Pulmonary artery endothelial cell (primary cell): ENCODE results near the gene PCCA. TPM values are rescaled to one million over a fixed set of nuclear protein-coding genes. Genes with fewer than 3 reads are reported as not detected.

Experiments
- DNase-seq: peaks from one replicate; pipeline ENCODE4 v3.0.0-alpha.2; 2011; ENCODE audit warnings: low read depth, low spot score
- total RNA-seq: library from RNA; depleted of rRNA; stranded (reverse); fragments of >200 nt; gene quantifications from 2 replicates; pipeline ENCODE4 v1.2.3, GENCODE V29; 2014

Gene PCCA
- total RNA-seq, 1 donor from 2014 or later: 28.6 TPM

DNA sequence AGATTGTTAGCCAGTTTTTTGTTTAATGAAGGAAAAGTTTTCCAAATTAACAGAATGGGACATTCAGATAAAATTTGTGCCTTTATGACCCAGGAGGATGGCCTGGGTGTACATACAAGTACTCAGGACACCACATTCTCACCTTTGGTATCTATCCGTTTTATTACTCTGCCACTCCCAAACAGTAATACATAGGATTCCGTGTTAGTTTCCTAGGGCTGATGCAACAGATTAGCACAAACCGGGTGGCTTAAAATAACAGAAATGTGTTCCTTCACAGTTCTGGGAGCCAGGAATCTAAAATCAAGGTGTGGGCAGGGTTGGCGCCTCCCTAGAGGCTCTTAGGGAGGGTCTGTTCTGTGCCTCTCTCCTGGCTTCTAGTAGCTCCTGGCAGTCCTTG lies 369.8 kb downstream of the PCCA start:
- DNase-seq: no peak

DNA sequence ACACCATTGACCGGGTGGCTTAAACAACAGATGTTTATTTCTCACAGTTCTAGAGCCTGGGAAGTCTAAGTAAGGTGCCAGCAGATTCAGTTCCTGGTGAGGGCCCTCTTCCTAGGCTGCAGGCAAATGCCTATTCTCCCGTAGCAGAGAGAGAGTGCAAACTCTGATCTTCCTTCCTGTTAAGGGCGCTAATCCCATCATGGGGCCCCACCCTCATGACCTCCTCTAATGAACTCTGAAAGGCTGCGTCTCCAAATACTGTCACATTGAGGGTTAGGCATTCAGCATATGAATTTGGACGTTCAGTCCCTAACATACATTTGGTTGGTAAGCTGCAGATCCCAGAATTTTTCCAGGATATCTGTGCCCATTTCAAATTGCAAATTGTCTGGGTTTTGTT lies 370.9 kb downstream of the PCCA start:
- DNase-seq: no peak

DNA sequence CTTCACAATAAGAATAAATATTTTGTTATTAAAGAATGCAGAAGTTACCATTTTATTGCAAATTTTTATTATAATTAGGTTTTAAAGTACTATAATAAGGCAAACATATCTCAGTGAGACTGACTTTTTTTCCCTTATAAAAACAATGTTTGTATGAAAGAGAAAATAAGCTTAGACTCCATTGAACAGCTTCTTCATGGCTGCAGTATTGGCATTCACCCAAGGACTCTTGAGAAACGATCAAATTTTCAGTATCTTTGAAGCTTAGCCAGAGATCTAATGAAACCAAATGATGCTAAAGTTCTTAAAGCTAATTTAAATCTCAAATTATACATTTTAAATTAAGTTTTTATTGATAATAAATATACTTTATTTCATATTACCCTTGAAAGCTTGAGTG lies 371.4 kb downstream of the PCCA start:
- no peak for DNase-seq

DNA sequence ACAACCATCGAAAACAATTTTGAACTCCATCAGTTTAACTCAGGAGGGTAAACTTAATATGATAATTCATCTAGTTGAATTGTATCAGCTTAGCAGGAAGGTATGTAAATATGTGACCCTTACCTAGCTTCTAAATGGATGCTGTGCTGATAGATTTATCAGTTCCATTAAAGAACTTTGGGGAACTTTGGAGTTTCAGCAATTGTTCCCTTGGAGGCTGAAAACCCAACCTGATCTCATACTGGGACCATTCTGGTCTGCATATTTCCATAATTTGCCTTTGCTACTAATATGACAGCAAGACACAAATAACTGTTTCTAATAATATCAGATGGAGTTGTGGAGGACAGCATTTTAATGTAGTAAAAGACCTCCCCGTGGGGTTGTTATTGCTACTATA lies 371.9 kb downstream of the PCCA start:
- no peak for DNase-seq

DNA sequence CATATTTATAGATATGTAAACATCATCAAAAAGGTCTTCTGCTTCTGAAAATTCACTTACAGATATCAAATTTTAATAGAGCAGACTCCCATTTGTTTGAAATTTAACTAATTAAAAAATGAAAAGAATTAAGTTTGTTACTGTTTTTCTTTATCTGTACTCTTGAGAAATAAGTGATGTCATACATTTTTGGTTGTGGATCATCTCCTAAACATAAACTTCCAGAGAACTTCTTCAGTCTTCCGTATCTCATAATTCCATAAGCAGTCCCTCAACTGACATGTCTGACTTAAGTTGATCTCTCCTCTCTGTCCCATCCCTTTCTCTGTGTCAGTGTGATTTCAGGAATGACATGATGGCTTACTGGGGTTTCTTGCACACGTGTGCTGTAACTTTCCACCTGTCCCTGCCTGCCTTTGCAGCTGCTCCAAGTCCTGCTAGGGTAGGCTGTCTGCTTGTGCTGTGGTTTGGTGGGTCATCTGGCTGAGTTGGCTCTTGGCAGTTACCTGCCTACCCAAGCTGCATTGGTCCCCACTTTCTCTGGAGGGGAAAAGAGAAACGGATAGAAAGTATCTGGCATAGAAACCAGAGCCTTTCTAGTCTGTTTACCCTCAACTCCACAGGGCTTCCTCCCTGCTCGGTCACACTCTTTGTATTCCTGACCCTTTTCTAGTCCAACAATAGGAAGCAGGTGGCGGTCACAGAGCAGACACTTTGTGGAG lies 372.6 kb downstream of the PCCA start:
- DNase-seq: no peak

DNA sequence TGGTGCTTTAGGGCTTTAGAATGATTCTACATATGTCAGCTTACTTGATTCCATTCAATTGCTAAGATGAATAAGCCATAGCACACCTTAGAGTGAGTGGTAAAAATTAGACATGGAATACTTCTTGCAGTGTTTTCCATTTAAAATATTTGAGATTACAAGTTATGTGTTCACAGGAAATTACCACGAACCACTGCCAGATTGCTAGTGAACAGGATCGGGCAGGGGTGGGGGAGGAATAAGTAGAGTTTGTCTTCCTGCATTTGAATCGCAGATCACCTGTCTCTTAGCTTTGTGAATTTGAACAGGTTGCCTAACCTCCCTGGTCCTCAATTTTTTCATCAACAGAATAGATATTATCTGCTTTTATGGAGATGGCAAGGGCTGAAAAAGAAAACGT lies 375.1 kb downstream of the PCCA start:
- DNase-seq: no peak

DNA sequence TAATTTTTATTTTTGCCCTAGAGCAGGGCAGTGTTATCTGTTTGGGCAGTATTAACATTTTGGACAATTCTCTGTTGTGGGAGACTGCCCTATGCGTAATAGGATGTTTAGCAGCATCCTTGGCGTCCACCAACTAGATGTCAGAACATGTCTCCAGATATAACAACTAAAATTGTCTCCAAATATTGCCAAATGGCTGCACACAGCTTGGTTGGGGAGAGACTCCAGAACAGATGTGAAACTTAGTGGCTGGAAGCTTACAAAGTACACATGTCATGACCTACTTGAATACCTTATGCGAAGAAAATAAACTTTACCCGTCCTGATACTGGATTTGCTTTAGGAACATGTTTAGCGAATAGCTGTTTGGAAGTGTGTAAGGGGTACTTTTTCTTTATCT lies 376.7 kb downstream of the PCCA start:
- no peak for DNase-seq

DNA sequence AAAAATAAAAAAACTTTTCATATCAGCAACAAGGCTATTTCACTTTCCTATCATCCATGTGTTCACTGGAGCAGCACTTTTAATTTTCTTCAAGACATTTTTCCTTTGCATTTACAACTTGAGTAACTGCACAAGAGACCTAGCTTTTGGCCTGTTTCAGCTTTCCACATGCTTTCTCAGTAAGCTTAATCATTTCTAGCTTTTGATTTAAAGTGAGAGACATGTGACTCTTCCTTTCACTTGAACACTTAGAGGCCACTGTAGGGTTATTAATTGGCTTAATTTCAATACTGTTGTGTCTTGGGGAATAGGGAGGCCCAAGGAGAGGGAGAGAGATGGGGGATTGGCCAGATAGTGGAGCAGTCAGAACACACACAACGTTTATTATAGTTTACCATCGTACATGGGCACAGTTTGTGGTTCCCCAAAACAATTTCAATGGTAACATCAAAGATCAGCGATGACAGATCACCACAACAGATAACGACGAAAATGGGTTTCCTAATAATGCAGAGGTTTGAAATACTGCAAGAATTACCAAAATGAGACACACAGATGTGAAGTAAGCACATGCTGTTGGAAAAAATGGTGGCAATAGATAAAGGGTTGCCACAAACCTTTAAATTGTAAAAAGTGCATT lies 382.1 kb downstream of the PCCA start:
- DNase-seq: no peak

DNA sequence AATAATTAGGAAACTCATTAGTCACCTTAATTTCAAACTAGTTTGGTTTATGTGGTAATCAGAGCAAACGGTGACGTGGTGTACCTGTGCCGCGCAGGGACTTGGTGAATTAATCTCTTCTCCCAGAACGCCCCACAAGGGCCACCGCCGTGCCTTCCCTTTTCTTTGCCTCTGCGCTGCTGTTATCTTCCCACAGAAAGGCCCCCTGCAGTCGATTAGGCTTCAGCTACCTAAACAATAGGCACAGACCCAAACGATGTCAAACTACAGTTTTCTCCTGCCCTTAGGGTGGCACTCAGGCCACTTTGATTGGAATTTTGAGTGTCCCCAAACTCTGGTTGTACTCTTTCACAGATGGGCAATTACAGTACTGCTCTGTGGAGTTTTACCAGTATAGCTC lies 384.2 kb downstream of the PCCA start:
- DNase-seq: no peak

DNA sequence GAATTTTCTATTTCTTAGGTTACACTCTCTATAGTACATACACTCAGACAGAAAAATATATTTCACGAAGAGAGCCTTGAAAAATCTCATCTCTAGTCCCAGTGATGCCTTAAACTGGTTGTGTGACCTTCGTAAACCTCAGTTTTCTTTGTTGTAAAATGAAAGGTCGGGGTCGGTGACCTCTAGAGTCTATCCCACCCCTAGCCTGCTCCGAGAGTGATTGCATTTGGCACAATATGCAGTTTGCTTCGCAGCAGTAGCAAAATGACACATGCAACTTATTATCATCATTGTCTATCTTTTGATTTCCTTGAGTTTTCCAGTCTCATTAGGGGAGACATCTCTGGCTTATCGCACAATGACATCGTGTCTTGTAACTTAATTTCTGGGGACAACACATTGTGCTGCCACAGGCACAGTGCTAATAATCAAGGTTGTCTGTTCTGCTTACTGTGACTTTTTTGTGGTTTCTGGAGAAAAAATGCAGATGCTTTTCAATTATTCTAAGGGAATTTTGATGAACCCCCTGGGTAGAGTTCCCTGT lies 384.7 kb downstream of the PCCA start:
- no peak for DNase-seq

DNA sequence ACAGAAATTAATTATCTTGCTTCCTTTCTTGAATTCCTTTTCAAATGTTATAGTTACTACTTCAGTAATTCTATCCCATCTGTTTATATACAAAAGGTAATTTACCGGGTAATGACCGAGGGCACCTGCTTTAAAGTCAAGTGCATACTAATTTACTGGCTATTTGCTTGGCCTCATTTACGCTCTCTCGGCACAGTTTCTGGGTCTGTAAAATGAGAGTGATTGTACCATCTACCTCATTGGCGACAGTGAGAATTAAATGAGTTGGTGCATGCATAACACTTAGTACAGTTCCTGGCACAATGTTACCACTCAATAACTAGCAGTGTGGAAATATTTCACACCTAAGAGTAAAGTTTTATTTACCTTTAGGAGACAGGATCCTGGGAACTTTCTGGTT lies 388.1 kb downstream of the PCCA start:
- no peak for DNase-seq

DNA sequence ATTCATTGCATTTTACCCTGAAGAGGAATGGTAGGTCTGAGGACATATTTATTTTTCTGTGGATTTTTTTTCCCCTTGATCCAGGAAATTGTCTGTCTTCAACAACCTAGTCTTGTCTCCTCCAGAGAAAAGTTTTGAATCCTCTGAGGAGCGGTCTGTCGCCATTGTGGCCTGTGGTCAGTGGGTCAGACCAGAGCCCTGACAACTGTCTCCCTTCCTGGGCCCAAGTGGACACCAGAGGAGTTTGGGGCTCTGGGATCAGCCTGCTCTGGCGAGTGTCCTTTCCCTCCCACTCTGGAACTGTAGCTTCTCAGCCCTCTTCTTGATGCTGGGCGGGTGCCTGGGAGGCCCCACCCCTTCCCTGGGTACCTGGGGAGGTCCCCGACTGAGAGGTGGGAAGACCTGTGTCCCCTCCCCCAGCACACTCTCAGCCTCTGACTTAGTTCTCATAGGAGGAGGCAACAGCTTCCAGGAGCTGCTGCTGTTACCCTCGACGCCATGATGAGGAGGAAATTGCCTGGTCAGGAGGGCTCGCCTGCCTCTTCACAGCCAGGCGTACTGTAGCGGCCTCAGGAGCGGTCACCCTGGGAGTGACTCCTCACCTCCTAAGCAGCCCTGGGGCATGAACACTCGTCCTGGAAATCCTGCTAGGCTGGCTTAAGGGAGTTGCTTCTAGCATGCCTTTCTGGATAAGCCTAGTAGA lies 389.4 kb downstream of the PCCA start:
- no peak for DNase-seq

DNA sequence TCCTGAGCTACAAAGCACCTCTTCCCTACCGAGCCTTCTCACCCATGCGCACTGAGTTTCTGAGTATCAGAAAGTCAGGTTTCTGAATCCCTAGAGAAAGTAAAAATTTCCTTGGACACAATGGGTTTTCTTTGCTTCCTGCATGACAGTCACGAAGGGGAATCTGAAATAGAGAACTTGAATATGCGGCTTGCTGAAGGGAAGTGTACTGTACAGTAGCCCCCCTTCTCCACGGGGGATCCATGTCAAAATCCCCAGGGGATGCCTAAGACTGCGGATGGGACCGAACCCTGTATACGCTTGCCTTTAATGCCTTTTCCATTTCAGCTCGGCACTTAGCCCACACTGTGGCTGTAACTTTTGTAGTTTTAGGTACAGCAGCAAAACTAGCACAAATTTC lies 391.8 kb downstream of the PCCA start:
- no peak for DNase-seq

DNA sequence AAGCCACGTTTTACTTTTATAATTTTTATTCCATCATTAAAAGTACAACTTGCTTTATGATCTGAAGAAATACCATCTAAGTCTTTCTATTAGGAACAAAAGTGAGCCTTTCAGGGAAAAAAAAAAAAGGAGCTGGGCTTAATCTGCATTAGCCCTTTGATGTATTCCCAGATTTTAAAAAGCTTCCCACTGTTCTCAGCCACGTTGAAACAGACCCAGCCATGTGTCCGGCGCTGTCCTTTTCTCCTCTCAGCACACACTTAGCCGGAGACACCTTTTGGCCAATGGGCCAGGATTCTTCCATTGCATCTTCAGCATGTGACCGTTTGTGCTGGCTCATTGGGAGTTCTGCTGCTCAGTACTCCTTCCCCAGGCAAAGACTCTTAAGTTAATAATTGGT lies 394.2 kb downstream of the PCCA start:
- no peak for DNase-seq

DNA sequence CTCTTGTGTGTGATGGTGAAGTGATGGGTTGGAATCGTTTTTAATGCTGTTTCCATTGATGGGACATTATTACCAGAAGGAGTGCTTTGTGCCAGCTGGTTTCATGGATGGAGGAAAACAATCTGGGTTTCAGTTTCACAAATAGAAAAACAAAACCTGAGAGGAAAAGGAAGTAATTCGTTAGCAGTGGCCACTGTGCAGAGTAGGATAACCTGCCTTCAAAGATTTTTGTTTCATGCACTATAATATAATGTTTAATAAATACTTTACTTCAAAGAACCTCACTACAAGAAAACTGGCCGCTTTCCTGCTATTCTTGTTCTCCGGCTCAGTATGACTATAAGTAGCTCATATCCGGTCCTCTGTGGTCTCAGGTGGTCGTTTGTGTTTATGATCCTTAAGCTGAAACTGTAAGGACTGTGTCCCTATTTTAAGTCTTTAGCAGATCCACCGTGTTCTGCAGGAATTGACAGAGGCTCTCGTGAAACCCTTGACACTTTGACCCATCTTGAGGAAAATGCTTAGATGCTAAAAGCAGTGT lies 395.0 kb downstream of the PCCA start:
- DNase-seq: no peak

DNA sequence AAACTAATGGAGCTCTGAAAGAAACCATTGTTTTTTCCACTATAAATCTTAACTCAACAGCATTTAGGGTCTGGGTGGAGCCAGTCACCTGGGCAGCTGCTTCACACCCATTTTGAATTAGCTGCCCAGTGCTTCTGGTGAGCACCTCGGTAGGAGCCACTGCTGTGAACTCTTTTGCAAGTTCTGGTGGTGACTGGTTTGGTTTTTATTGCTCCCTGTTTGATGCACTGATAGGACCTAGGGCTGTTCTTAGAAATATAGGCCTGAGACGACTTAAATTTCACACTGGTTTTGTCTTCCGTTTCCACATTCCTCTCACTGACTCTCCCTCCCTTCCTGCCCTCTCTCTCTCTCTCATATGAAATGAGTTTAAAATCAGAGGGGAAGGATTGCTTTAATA lies 395.8 kb downstream of the PCCA start:
- no peak for DNase-seq

DNA sequence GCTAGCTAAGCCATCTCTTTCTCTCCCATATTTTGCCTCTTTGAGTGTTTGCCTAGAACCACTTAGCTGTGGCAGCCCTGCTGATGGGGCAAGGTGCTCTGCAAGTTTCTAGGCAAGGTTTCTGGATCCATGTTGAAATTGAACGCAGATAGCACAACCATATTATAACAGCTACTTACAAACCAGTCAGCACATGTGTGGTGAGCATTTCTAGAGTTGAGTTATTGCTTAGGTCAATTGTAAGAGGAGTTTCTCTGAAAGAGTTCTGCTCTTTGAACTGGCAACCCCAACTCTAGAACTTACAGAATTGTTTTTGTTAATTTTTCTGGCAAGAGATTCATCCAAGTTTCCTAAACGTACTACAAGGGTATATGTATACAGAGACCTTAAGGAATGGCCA lies 396.4 kb downstream of the PCCA start:
- DNase-seq: no peak

DNA sequence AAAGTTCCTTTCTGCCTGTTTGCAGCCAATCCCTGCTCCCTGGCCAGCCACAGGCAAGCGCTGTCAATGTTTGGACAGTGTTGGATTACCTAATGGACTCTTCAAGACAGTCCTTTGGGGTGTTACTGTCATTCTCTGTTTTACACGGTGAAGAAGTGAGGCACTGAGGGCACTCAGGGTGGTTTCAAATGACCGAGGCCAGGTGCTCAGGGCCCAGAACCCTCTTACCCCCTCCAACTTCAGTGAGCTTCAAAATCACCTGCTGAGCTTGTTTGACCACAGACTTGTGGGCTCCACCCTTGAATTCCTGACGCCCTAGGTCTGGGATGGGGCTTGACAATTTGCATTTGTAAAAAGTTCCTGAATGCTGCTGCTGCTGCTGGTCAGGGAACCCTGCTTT lies 401.8 kb downstream of the PCCA start:
- no peak for DNase-seq

DNA sequence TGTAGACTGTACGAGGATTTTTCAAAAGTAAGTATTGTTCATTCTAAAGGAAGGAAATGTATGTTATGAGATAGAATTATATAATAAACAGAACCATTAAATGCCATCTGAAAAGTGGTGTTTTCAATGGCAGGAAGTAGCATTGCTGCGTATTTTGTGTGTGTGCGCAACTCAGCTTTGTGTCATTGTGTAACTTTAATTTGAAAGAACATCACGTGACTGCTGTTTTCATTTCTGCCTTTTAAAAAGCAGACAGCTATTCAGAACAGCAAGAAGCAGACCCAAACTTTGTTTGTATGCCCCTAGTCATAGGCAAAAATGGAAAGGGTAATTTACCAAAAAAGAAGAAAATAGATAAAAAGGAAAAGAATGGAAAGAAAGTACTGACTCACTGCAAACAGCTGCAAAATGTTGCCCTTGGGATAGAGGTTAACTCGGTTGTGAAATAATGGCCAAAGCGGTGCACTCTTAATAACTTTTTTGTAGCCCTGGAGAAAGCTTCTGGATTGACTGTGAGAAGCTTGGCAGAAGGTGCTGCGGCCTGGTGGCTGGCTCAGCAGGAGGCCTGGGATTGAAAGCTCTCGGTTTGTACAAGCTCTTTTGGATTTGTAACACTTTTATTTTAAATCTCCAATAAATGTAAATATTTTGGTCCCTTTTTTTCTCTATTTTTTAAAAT lies 402.4 kb downstream of the PCCA start:
- DNase-seq: no peak

DNA sequence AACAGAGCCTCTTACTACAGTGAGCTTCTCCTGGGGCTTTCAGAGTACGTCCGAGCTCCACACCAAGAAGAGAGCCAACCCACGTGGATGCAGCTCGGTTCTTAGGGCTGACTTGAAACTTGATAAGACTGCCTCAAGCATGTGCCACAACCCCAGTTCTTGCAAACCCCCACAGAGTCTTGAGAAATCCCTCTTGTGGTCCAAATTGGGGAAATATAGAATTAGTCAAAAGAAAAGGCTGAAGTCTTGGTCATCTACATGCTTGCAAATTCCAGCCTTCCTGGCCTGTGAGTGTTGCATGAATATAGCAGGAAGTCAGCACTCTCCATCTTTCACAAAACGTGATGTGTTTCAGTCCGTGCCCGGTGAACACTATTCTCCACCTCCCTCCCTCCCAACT lies 404.5 kb downstream of the PCCA start:
- DNase-seq: no peak

DNA sequence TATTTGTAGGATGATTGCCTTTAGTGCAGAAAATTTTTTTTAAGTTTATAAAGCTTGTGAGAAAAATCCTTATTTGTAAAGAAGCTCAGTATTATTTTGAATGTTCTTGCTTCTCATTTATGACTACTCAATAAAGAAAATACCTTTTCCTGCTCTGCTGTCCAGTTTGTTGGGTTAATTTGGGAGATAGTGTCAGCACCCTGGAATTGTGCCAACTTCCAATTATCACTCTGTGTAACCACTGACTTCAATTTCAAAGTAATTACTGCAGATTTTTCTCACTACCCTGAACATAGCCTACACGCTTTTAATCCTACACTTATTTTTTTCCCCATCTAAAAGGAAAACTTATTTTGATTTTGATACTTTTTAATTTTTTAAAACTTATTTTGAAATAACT lies 406.6 kb downstream of the PCCA start:
- DNase-seq: no peak

DNA sequence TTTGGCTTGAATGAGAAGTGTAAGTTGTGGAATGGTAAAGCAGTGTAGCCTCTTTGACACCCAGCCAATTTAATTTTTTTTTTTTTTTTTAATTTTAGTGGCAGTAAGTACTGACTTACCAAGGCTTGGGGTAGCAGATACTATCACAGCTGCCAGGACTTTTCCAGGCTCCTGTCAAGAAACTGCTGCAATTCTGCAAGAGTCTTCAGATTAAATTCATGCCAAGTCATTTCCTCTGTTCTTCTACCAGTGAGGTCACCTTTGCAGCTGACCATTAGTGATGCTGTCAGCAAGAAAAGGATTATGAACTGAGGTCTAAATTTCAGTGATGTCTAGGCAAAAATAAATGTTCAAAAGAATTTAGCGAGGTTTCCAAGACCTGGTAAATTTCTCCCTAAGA lies 408.5 kb downstream of the PCCA start:
- peak; percentile 37 for DNase-seq
